GM19455 (cell line): Measurements from ENCODE around the gene SAT1.

ENCODE experiments used
- ATAC-seq: cut with Tn5 transposase; IDR thresholded peaks from one replicate; pipeline ENCODE4 v1.9.1; 2021; ENCODE audit not compliant: unreplicated experiment

Gene SAT1

GRCh38 chrX:23773601-23774175, 9.3 kb upstream of the SAT1 start:
- ATAC-seq, result peak; percentile 65

- no peak for ATAC-seq
Observed at GRCh38 chrX:23776363-23776762, 6.6 kb upstream of the SAT1 start.

GRCh38 chrX:23779025-23779424, 3.9 kb upstream of the SAT1 start:
- no peak for ATAC-seq

- ATAC-seq, result no peak
Observed at GRCh38 chrX:23782455-23782854, 518 bp upstream of the SAT1 start.

- no peak for ATAC-seq
Observed at GRCh38 chrX:23783589-23784469, 856 bp downstream of the SAT1 start.

- no peak for ATAC-seq
Observed at GRCh38 chrX:23784470-23785331, 1.7 kb downstream of the SAT1 start.

GRCh38 chrX:23785580-23785979, 2.6 kb downstream of the SAT1 start:
- ATAC-seq, result no peak

- ATAC-seq, result no peak
Observed at GRCh38 chrX:23786268-23786815, 3.4 kb downstream of the SAT1 start.

- ATAC-seq, result no peak
Observed at GRCh38 chrX:23787745-23788118, 4.8 kb downstream of the SAT1 start.

- no peak for ATAC-seq
Observed at GRCh38 chrX:23788521-23788920, 5.5 kb downstream of the SAT1 start.

GRCh38 chrX:23788946-23789345, 6.0 kb downstream of the SAT1 start:
- no peak for ATAC-seq

- ATAC-seq, result no peak
Observed at GRCh38 chrX:23789386-23790154, 6.6 kb downstream of the SAT1 start.

GRCh38 chrX:23790155-23790497, 7.2 kb downstream of the SAT1 start:
- ATAC-seq, result no peak

GRCh38 chrX:23792861-23793553, 10.0 kb downstream of the SAT1 start:
- no peak for ATAC-seq

- no peak for ATAC-seq
Observed at GRCh38 chrX:23795221-23795620, 12.2 kb downstream of the SAT1 start.

GRCh38 chrX:23797371-23798128, 14.6 kb downstream of the SAT1 start:
- ATAC-seq, result no peak

- no peak for ATAC-seq
Observed at GRCh38 chrX:23799469-23800065, 16.6 kb downstream of the SAT1 start.

GRCh38 chrX:23802431-23802830, 19.5 kb downstream of the SAT1 start:
- ATAC-seq, result no peak

GRCh38 chrX:23803931-23804381, 21.0 kb downstream of the SAT1 start:
- ATAC-seq, result no peak
